Measurements from ENCODE around the gene ARHGAP44. TPM values are rescaled to one million over a fixed set of nuclear protein-coding genes. Genes with fewer than 3 reads are reported as not detected.
"Not testable (repeated sequence)": the region's sequence is repeated elsewhere in the genome, so short reads cannot be mapped to it uniquely, and the experiment has no call there.

Gene ARHGAP44
- total RNA-seq, 1 donor from 2014 or later = 8.3 TPM

DNA sequence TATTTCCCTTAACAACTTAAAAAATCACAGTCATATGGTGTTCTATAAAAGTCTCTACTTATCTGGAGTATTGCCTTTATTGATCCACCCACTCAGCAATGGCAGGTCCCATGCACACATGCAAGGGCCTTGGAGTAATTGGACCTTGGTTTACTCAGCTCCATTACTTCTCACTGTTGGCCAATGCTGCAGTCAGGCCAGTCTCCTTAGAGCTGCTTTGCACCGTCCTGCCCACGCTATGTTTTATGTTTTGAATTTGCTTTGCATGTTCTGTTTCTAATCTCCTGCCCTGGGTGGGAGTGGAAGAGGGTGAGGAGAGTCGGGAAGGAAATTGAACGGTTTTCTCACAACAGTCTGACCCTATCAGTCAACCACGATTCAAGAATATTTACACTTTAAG, 23.6 kb downstream of the ARHGAP44 start:
- DNase-seq (ENCODE audit: low spot score) = no peak
- intact Hi-C loops (cut with DNase I) = no loop called here

GRCh38 chr17:12813664-12814063, 24.4 kb downstream of the ARHGAP44 start:
- DNase-seq (ENCODE audit: low spot score) = no peak
- intact Hi-C loops (cut with DNase I) = no loop called here

- DNase-seq (ENCODE audit: low spot score) = no peak
- intact Hi-C loops (cut with DNase I) = no loop called here
Measured at GRCh38 chr17:12814718-12815117, 25.4 kb downstream of the ARHGAP44 start.

- intact Hi-C loops (cut with DNase I) = no loop called here
- no peak for DNase-seq (ENCODE audit: low spot score)
Measured at GRCh38 chr17:12815642-12816141, 26.4 kb downstream of the ARHGAP44 start.

DNA sequence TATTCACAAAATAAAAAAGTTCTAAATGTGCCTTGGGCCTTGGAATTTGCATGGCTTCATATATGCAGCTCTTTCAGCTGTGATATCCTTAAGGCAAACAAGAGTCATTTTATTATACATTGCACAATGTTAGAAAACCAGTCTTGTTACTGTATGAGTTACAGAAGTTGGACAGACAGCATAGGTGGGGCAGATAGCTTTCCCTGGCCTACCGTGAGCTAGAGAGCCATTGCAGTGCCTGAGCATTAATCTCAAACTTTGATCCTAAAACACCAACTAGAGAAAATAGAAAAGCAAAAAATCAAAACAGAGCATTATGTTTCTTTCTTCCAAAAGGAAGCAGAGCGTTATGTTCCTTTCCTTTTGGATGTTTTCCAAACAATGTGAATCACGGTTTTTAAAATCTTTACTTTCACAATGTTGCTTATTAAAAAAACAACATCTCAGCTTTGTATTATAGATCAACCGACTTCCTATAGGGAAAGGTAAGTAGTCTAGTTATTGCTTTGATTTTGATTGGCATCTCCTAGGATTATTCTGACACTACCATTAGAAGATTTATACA, 32.2 kb downstream of the ARHGAP44 start:
- no peak for DNase-seq (ENCODE audit: low spot score)
- intact Hi-C loops (cut with DNase I) = no loop called here

GRCh38 chr17:12826431-12826830, 37.1 kb downstream of the ARHGAP44 start:
- intact Hi-C loops (cut with DNase I) = no loop called here
- no peak for DNase-seq (ENCODE audit: low spot score)

DNA sequence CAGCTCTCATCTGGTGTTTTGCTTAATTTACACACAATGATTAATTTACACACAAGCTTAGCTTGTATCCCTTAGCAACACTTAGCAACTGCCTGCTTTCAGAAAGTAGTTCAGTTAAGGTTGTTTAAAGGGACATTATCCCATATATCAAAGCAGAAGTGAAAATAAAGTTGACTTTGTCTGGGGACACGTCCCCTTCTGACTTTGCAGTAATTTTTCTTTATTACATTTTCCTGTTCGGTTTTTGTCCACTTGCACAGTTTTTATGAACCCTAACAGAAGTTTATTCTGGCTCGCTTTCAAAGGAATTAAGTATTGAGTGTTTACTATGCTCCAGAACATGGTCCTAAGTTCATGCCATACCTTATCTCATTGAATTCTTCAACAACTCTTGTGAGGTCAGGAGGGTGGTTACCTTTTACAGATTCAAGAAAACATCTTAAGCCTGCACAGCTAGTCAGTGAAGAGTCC, 41.5 kb downstream of the ARHGAP44 start:
- intact Hi-C loops (cut with DNase I) = no loop called here
- DNase-seq (ENCODE audit: low spot score) = no peak

DNA sequence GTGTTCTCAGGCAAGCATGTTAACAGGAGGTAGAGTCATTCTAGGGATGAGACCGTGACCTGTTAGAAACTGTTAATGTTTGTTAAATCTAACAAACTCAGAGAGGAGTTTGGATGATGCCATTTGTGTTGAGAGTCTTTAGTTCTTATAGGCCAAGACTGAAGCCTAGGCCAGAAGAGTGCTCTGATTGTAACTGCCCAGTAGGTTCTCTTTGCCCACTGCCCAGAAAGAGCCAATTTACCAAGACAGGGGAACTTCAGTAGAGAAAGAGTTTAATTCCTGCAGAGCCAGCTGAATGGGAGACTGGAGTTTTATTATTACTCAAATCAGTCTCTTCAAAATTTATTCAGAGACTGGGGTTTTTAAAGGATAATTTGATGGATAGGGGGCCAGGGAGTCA, 42.5 kb downstream of the ARHGAP44 start:
- intact Hi-C loops (cut with DNase I) = no loop called here
- no peak for DNase-seq (ENCODE audit: low spot score)

- DNase-seq (ENCODE audit: low spot score) = no peak
Measured at GRCh38 chr17:12839042-12839441, 49.7 kb downstream of the ARHGAP44 start.

GRCh38 chr17:12842936-12843335, 53.6 kb downstream of the ARHGAP44 start:
- DNase-seq (ENCODE audit: low spot score) = no peak
- intact Hi-C loops (cut with DNase I) = no loop called here

More at GRCh38 chr17:12839042-12839441, 49.7 kb downstream of the ARHGAP44 start:
- intact Hi-C loops (cut with DNase I) = no loop called here

GRCh38 chr17:12850996-12851395, 61.7 kb downstream of the ARHGAP44 start:
- intact Hi-C loops (cut with DNase I) = no loop called here
- DNase-seq (ENCODE audit: low spot score) = no peak

DNA sequence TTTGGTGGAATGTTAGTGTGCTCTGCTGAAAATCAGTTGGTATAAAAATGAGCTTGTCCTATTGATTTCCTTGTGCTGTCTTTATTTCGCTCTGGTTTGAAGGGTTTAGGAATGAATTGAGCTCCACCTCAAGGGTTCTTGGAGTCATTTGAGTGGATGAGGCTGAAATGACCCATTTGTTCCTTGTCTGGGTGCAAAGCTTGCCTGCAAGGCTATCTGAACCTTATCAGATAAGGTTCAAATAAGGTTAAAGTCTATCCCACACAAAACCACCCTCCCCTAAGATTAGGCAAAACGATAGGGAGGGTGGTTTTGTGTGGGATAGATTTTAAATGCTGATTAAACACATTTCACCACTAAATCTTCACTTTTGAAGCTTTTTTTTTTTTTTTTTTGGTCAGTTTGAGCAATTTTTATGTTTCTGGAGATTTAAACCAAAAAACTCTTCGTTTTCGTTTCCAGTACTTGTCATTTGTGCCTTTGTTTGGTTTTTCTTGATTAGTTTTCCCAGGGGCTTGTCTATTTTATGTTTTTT, 62.7 kb downstream of the ARHGAP44 start:
- intact Hi-C loops (cut with DNase I) = no loop called here
- no peak for DNase-seq (ENCODE audit: low spot score)

DNA sequence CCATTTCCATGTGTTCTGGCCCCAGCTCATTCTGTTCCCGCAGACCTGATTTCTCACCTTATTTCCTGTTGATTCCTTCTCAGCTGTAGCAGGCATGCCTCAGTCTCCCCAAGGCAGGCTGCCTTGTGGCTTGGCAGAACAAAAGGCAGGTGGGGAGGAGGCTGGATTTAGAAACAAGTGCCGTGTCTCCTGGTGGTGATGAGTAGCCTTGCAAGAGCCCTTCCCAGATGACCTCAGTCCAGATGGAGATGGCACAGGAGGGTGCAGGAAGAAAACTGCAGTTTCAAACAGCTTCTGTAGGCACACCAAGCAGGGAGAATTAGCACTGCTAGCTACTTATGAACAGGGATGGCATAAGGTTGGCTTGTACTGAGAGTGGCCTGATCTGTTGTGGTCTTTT, 64.6 kb downstream of the ARHGAP44 start:
- intact Hi-C loops (cut with DNase I) = no loop called here
- no peak for DNase-seq (ENCODE audit: low spot score)

GRCh38 chr17:12856416-12856815, 67.1 kb downstream of the ARHGAP44 start:
- intact Hi-C loops (cut with DNase I) = no loop called here
- no peak for DNase-seq (ENCODE audit: low spot score)

- intact Hi-C loops (cut with DNase I) = no loop called here
- DNase-seq (ENCODE audit: low spot score) = no peak
Measured at GRCh38 chr17:12857592-12857991, 68.3 kb downstream of the ARHGAP44 start.

- intact Hi-C loops (cut with DNase I) = no loop called here
- DNase-seq (ENCODE audit: low spot score) = no peak
Measured at GRCh38 chr17:12859520-12859919, 70.2 kb downstream of the ARHGAP44 start.

- intact Hi-C loops (cut with DNase I) = no loop called here
- no peak for DNase-seq (ENCODE audit: low spot score)
Measured at GRCh38 chr17:12865769-12866168, 76.5 kb downstream of the ARHGAP44 start.

DNA sequence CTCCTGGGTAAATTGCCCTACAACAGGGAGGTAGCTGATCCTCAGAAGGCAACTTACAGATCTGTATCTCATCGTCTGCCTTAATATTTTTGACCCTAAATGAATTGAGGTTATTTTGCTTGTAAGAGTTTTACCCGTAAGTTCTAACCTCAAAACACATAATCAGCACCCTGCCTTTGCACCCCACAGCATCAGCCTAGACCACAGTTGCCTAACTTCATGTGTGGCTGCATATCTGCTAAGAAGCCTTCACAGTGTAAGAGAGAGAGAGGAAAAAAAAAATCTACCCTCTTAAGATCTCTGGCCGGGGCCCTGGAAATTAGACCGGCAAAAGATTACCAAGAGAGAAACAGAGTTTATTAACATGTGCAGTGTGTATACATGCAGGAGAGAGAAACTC, 76.9 kb downstream of the ARHGAP44 start:
- intact Hi-C loops (cut with DNase I) = no loop called here
- DNase-seq (ENCODE audit: low spot score) = no peak

- DNase-seq (ENCODE audit: low spot score) = no peak
Measured at GRCh38 chr17:12867726-12868125, 78.4 kb downstream of the ARHGAP44 start.

DNA sequence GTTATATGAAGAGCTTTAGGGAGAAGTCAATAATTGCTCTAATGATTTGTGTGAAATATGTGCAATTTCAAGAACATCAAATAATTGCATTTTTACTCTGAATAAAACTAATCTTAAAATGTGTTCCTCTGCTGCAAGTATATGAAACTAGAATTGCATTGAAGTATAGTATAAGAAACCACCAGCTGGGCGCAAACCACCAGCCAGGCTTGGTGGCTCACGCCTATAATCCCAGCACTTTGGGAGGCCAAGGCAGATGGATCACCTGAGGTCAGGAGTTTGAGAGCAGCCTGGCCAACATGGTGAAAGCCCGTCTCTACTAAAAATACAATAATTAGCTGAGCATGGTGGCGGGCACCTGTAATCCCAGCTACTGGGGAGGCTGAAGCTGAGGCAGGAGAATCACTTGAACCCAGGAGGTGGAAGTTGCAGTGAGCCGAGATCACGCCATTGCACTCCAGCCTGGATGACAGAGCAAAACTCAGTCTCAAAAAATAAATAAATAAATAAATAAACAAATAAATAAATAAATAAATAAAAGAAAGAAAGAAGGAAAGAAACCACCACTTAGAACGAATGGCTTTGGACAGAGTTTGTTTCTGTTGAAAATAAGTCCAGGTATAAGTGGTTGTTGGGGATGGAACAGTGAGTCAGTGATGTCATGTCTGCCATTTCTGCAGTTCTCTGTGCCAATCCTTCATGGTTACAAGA, 84.3 kb downstream of the ARHGAP44 start:
- DNase-seq (ENCODE audit: low spot score); intact Hi-C loops (cut with DNase I): not testable (repeated sequence)

More at GRCh38 chr17:12867726-12868125, 78.4 kb downstream of the ARHGAP44 start:
- intact Hi-C loops (cut with DNase I) = no loop called here
